Cardiac muscle cell (in vitro differentiated cells and primary cell): ENCODE results near the gene UBE2D4. TPM values are rescaled to one million over a fixed set of nuclear protein-coding genes. Genes with fewer than 3 reads are reported as not detected.
A peak's percentile ranks its signal among the peaks of the same experiment; 100 is the strongest.

ENCODE experiments used
- DNase-seq, 2 donors: peaks; one replicate each; pipeline versions ENCODE4 v3.0.0 to v3.0.0-alpha.2; 2010 to 2017; ENCODE audit warnings: low read depth in 1 of 2, low spot score in 1 of 2
- H3K27ac ChIP-seq: fragments of 200-600 bp; sonication (generic); 2 replicates; pipeline ENCODE4 v1.5.1; 2016
- H3K27me3 ChIP-seq: fragments of 200-600 bp; sonication (generic); 2 replicates; pipeline ENCODE4 v1.6.0; 2016; ENCODE audit warnings: control low read depth
- H3K36me3 ChIP-seq: fragments of 200-600 bp; sonication (generic); 2 replicates; pipeline ENCODE4 v1.5.1; 2016; ENCODE audit warnings: control low read depth
- H3K4me1 ChIP-seq: fragments of 200-600 bp; sonication (generic); 2 replicates; pipeline ENCODE4 v1.8.1; 2017; ENCODE audit warnings: low read depth, mild to moderate bottlenecking, mixed run types
- H3K4me3 ChIP-seq: fragments of 200-600 bp; sonication (generic); 2 replicates; pipeline ENCODE4 v1.5.1; 2016; ENCODE audit warnings: mild to moderate bottlenecking
- H3K9me3 ChIP-seq: fragments of 200-600 bp; sonication (generic); 2 replicates; pipeline ENCODE4 v1.5.1; 2017; ENCODE audit warnings: low read depth, mild to moderate bottlenecking, control low read depth
- CTCF ChIP-seq: IDR thresholded peaks from 2 replicates; pipeline ENCODE4 v1.5.1; 2012; ENCODE audit warnings: low read depth, mild to moderate bottlenecking, low read length
- polyA plus RNA-seq: library from polyadenylated mRNA; unstranded; fragments of >200 nt; fragmentation: Nextera tagmentation; extraction: Ambion mirVana; gene quantifications from 2 replicates; pipeline ENCODE4 v1.2.1, GENCODE V29; 2016
- total RNA-seq: library from RNA; depleted of rRNA; stranded (reverse); fragments of >200 nt; gene quantifications from 2 replicates; pipeline ENCODE4 v1.2.3, GENCODE V29; 2016

Gene UBE2D4
- total and polyA plus RNA-seq, 2 experiments from 2014 or later, result 12.7 to 22.5 TPM

GRCh38 chr7:43942997-43943396 lies 16.8 kb downstream of the UBE2D4 start:
- no peaks in the 10 kb centered on the region for H3K4me1 ChIP-seq
- peak; percentile 7 for TF ChIP-seq CTCF
- no peaks in the 10 kb centered on the region for H3K36me3 ChIP-seq
- no peak overlapping the region for H3K27ac ChIP-seq
- H3K9me3 ChIP-seq, result no peaks in the 10 kb centered on the region
- H3K27me3 ChIP-seq, result no peaks in the 10 kb centered on the region
- H3K4me3 ChIP-seq, result no peak overlapping the region
- no peak for DNase-seq

- H3K4me1 ChIP-seq, result no peaks in the 10 kb centered on the region
- H3K27ac ChIP-seq, result no peak overlapping the region
- no peaks in the 10 kb centered on the region for H3K27me3 ChIP-seq
- TF ChIP-seq CTCF, result no peak
- DNase-seq, result no peak
- H3K36me3 ChIP-seq, result no peaks in the 10 kb centered on the region
- no peaks in the 10 kb centered on the region for H3K9me3 ChIP-seq
- H3K4me3 ChIP-seq, result no peak overlapping the region
These were observed 17.4 kb downstream of the UBE2D4 start for GRCh38 chr7:43943417-43944187.

GRCh38 chr7:43944286-43944685 lies 18.1 kb downstream of the UBE2D4 start:
- no peaks in the 10 kb centered on the region for H3K9me3 ChIP-seq
- no peak for DNase-seq
- H3K27ac ChIP-seq, result no peak overlapping the region
- H3K4me1 ChIP-seq, result no peaks in the 10 kb centered on the region
- H3K4me3 ChIP-seq, result no peak overlapping the region
- H3K36me3 ChIP-seq, result no peaks in the 10 kb centered on the region
- TF ChIP-seq CTCF, result no peak
- no peaks in the 10 kb centered on the region for H3K27me3 ChIP-seq

- H3K36me3 ChIP-seq, result no peaks in the 10 kb centered on the region
- H3K4me3 ChIP-seq, result no peak overlapping the region
- no peaks in the 10 kb centered on the region for H3K4me1 ChIP-seq
- H3K27me3 ChIP-seq, result no peaks in the 10 kb centered on the region
- H3K9me3 ChIP-seq, result no peaks in the 10 kb centered on the region
- no peak overlapping the region for H3K27ac ChIP-seq
- TF ChIP-seq CTCF, result no peak
- no peak for DNase-seq
These were observed 25.8 kb downstream of the UBE2D4 start for GRCh38 chr7:43952028-43952427.

GRCh38 chr7:43953071-43953470 lies 26.8 kb downstream of the UBE2D4 start:
- no peaks in the 10 kb centered on the region for H3K36me3 ChIP-seq
- no peak overlapping the region for H3K4me3 ChIP-seq
- no peak for TF ChIP-seq CTCF

More at GRCh38 chr7:43953071-43953470, 26.8 kb downstream of the UBE2D4 start:
- H3K9me3 ChIP-seq, result no peaks in the 10 kb centered on the region
- no peaks in the 10 kb centered on the region for H3K4me1 ChIP-seq
- H3K27me3 ChIP-seq, result no peaks in the 10 kb centered on the region
- no peak for DNase-seq
- H3K27ac ChIP-seq, result no peak overlapping the region
